Measurements from ENCODE around the gene GPATCH3. TPM values are rescaled to one million over a fixed set of nuclear protein-coding genes. Genes with fewer than 3 reads are reported as not detected.

The GPATCH3 gene
- total RNA-seq, 1 experiment from 2014 or later: 14.8 TPM

GRCh38 chr1:26856604-26857469 lies 43.4 kb downstream of the GPATCH3 start:
- intact Hi-C loops (cut with micrococcal nuclease): no loop called here
- no TSS peak for BruUV-seq (replicated peaks)
- CTCF ChIA-PET: no interaction called here
- Histone ChIP-seq H4K20me1 (ENCODE audit: insufficient read depth) (no peaks in the 10 kb centered on the region), H3K79me2 (ENCODE audit: insufficient read depth, low read length) (no peaks in the 10 kb centered on the region), H3K4me3 (replicated peaks in 1 of 2; ENCODE audit: low read depth in 1 of 2, low read length in 2 of 2) (no peak overlapping the region), H3K4me1 (ENCODE audit: control insufficient read depth in 1 of 2, insufficient read depth in 2 of 2, low read length in 2 of 2) (peaks cover 37 to 86% of the 10 kb centered on the region in 2 experiments), H3K36me3 (ENCODE audit: control insufficient read depth in 1 of 2, insufficient read depth in 2 of 2, low read length in 2 of 2) (peaks cover 2 to 22% of the 10 kb centered on the region in 2 experiments; a peak in 2 of 4 replicates), H3K9ac (ENCODE audit: low read length) (0 out of 2 replicates have a peak overlapping the region, but pooled peaks have one; percentile 10), H3K27me3 (ENCODE audit: insufficient read depth, low read length) (no peaks in the 10 kb centered on the region), H3K27ac (ENCODE audit: low read depth, low read length) (no peak overlapping the region), H3K9me3 (ENCODE audit: control insufficient read depth in 1 of 2, insufficient read depth in 1 of 2, low read depth in 1 of 2, low read length in 2 of 2) (no peaks in the 10 kb centered on the region), H2AFZ (ENCODE audit: low read depth, low read length, poor library complexity, severe bottlenecking) (no peak overlapping the region), H3K4me2 (ENCODE audit: low read length) (no peak overlapping the region), H3K9me2 (ENCODE audit: insufficient read depth) (no peaks in the 10 kb centered on the region)
- RAD21 ChIA-PET (ENCODE audit: low non-redundant PET in 1 of 2, low total read pairs in 2 of 2, uncharacterized antibody in 2 of 2, unreplicated experiment in 2 of 2): no interaction called here
- ATAC-seq (no peak), DNase-seq (ENCODE audit: low read depth, low spot score) (no peak)
- POLR2A ChIA-PET: no interaction called here
- TF ChIP-seq TCF7L2 (IDR thresholded peaks at IDR 0.05; ENCODE audit: borderline replicate concordance, extremely low read depth, insufficient read depth, insufficient read length) (no peak), ZFX (IDR thresholded peaks at IDR 0.05) (no peak), EZH2phosphoT487 (IDR thresholded peaks at IDR 0.05; ENCODE audit: borderline replicate concordance) (no peak)

- BruUV-seq (replicated peaks): no TSS peak
- no peak overlapping the region for H3K27ac ChIP-seq (ENCODE audit: low read depth, low read length)
- no peaks in the 10 kb centered on the region for H3K79me2 ChIP-seq (ENCODE audit: insufficient read depth, low read length)
- ATAC-seq: no peak
- H3K9ac ChIP-seq (ENCODE audit: low read length): no peak overlapping the region
- TF ChIP-seq SRF (IDR thresholded peaks at IDR 0.05; ENCODE audit: low read depth) (no peak), TCF7L2 (IDR thresholded peaks at IDR 0.05; ENCODE audit: borderline replicate concordance, extremely low read depth, insufficient read depth, insufficient read length) (no peak), RAD21 (IDR thresholded peaks at IDR 0.05; ENCODE audit: low read depth) (no peak), MAX (IDR thresholded peaks at IDR 0.05) (no peak), REST (IDR thresholded peaks at IDR 0.05; ENCODE audit: low read depth) (no peak), EZH2 (IDR thresholded peaks at IDR 0.05) (no peak), CBX3 (IDR thresholded peaks at IDR 0.05; ENCODE audit: low read depth) (no peak), ZNF274 (IDR thresholded peaks at IDR 0.05; ENCODE audit: low read depth, low read length) (no peak), CEBPB (IDR thresholded peaks at IDR 0.05; ENCODE audit: low read depth) (no peak), ZFX (IDR thresholded peaks at IDR 0.05) (no peak), FOSL1 (IDR thresholded peaks at IDR 0.05; ENCODE audit: low read depth) (no peak), EGR1 (IDR thresholded peaks at IDR 0.05; ENCODE audit: low read depth) (no peak), ELF1 (IDR thresholded peaks at IDR 0.05; ENCODE audit: borderline replicate concordance, low read depth) (no peak), ATF3 (IDR thresholded peaks at IDR 0.05) (no peak)
- no peaks in the 10 kb centered on the region for H3K9me3 ChIP-seq (ENCODE audit: control insufficient read depth in 1 of 2, insufficient read depth in 1 of 2, low read depth in 1 of 2, low read length in 2 of 2)
- ChIA-PET RAD21 (ENCODE audit: low non-redundant PET in 1 of 2, low total read pairs in 2 of 2, uncharacterized antibody in 2 of 2, unreplicated experiment in 2 of 2) (no interaction called here), CTCF (interaction anchor here (1.6 kb wide), 1 partner anchor 16 kb away, joined by 6 read pairs; no protein-coding TSS in a partner anchor), POLR2A (no interaction called here)
- H3K4me1 ChIP-seq (ENCODE audit: control insufficient read depth in 1 of 2, insufficient read depth in 2 of 2, low read length in 2 of 2): peaks cover 31 to 80% of the 10 kb centered on the region in 2 experiments
- H3K4me3 ChIP-seq (replicated peaks in 1 of 2; ENCODE audit: low read depth in 1 of 2, low read length in 2 of 2): no peak overlapping the region
- peaks cover 2 to 28% of the 10 kb centered on the region in 2 experiments; a peak in 3 of 4 replicates for H3K36me3 ChIP-seq (ENCODE audit: control insufficient read depth in 1 of 2, insufficient read depth in 2 of 2, low read length in 2 of 2)
- intact Hi-C loops (cut with micrococcal nuclease): no loop called here
- no peaks in the 10 kb centered on the region for H3K9me2 ChIP-seq (ENCODE audit: insufficient read depth)
- no peak overlapping the region for H3K4me2 ChIP-seq (ENCODE audit: low read length)
- H2AFZ ChIP-seq (ENCODE audit: low read depth, low read length, poor library complexity, severe bottlenecking): no peak overlapping the region
- H4K20me1 ChIP-seq (ENCODE audit: insufficient read depth): no peaks in the 10 kb centered on the region
- no peak for DNase-seq (ENCODE audit: low read depth, low spot score)
- no peaks in the 10 kb centered on the region for H3K27me3 ChIP-seq (ENCODE audit: insufficient read depth, low read length)
These were observed 44.1 kb downstream of the GPATCH3 start for GRCh38 chr1:26856181-26856580.

Measured in HCT116 (cell line).